K562 (cell line): ENCODE data around the gene CDC23. TPM values are rescaled to one million over a fixed set of nuclear protein-coding genes. Genes with fewer than 3 reads are reported as not detected.
A peak's percentile ranks its signal among the peaks of the same experiment; 100 is the strongest.

Source experiments
- ARID4B ChIP-seq: sonication (generic); formaldehyde crosslinking; IDR thresholded peaks from 2 replicates; pipeline ENCODE4 v1.8.0; 2022; ENCODE audit warnings: mild to moderate bottlenecking, missing genetic modification reagents
- BRD9 ChIP-seq: fragments of 450-650 bp; IDR thresholded peaks from 2 replicates; pipeline ENCODE4 v1.6.1; 2018; ENCODE audit warnings: low read depth; ENCODE audit not compliant: partially characterized antibody
- CHAMP1 ChIP-seq: fragments of 450-650 bp; IDR thresholded peaks from 2 replicates; pipeline ENCODE4 v1.6.1; 2016; ENCODE audit warnings: mild to moderate bottlenecking
- CREB5 ChIP-seq: fragments of 250-450 bp; sonication (Bioruptor Pico); IDR thresholded peaks from 2 replicates; pipeline ENCODE4 v1.5.0; 2020; ENCODE audit warnings: mild to moderate bottlenecking
- ELF4 ChIP-seq: fragments of 450-650 bp; formaldehyde crosslinking; IDR thresholded peaks from 2 replicates; pipeline ENCODE4 v1.4.0; 2022; ENCODE audit warnings: missing genetic modification characterization
- FOXJ3 ChIP-seq: sonication (generic); formaldehyde crosslinking; IDR thresholded peaks from 2 replicates; pipeline ENCODE4 v1.4.0; 2020; ENCODE audit warnings: mild to moderate bottlenecking, missing genetic modification reagents
- HNRNPLL ChIP-seq: fragments of 200-400 bp; formaldehyde crosslinking; IDR thresholded peaks from 2 replicates; pipeline ENCODE4 v1.6.1; 2017; ENCODE audit warnings: low read length, low read depth, mild to moderate bottlenecking; ENCODE audit not compliant: poor library complexity, severe bottlenecking
- MAX ChIP-seq: sonication (generic); formaldehyde crosslinking; IDR thresholded peaks from 2 replicates; pipeline ENCODE4 v1.9.0; 2022; ENCODE audit warnings: mild to moderate bottlenecking, missing genetic modification reagents
- MIER1 ChIP-seq: fragments of 450-650 bp; IDR thresholded peaks from 2 replicates; pipeline ENCODE4 v1.6.1; 2016; ENCODE audit warnings: antibody characterized with exemption, mild to moderate bottlenecking, low read depth
- NUFIP1 ChIP-seq: fragments of 450-650 bp; IDR thresholded peaks from 2 replicates; pipeline ENCODE4 v1.6.1; 2018; ENCODE audit not compliant: partially characterized antibody
- SIX5 ChIP-seq, 2 experiments: IDR thresholded peaks; 2 replicates each; pipeline ENCODE4 v1.6.1; 2011; ENCODE audit warnings: low read length in 2 of 2, borderline replicate concordance in 1 of 2, low read depth in 1 of 2, mild to moderate bottlenecking in 1 of 2, moderate library complexity in 1 of 2; ENCODE audit not compliant: insufficient read depth in 1 of 2
- TRIM25 ChIP-seq: fragments of 450-650 bp; IDR thresholded peaks from 2 replicates; pipeline ENCODE4 v1.7.0; 2016; ENCODE audit warnings: borderline replicate concordance
- ZFP91 ChIP-seq: sonication (generic); formaldehyde crosslinking; IDR thresholded peaks from 2 replicates; pipeline ENCODE4 v1.8.0; 2022; ENCODE audit warnings: mild to moderate bottlenecking, missing genetic modification reagents
- ZNF324 ChIP-seq: fragments of 250-450 bp; sonication (Bioruptor Pico); IDR thresholded peaks from 2 replicates; pipeline ENCODE4 v1.4.0; 2020; ENCODE audit warnings: mild to moderate bottlenecking
- polyA plus RNA-seq, 8 experiments: library from polyadenylated mRNA; depleted of rRNA in 4 of 8; stranded (reverse) in 5 of 8; unstranded in 3 of 8; fragments of >200 nt; fragmentation: Nextera tagmentation in 2 of 8; fragmentation: Illumina TruSeq in 1 of 8; extraction: Ambion mirVana in 2 of 8; extraction: Trizol in 1 of 8; gene quantifications; 2 replicates each; pipeline versions ENCODE4 v1.2.1 to v1.2.3, GENCODE V29; 2011 to 2014; ENCODE audit warnings: inconsistent platforms in 1 of 8, missing spikeins in 1 of 8
- total RNA-seq, 7 experiments: library from RNA; depleted of rRNA in 6 of 7; stranded (reverse); fragments of >200 nt in 6 of 7; fragmentation: Illumina TruSeq in 2 of 7; extraction: Trizol in 2 of 7; gene quantifications; 2 replicates each; pipeline versions ENCODE4 v1.2.1 to v1.2.3, GENCODE V29; 2011 to 2021; ENCODE audit warnings: low replicate concordance in 1 of 7

CDC23 gene
- total and polyA plus RNA-seq, 9 of the 15 experiments (the other 6 are each of a cell fraction or from before 2014, with no cell fraction given): 34.5 to 157 (median 65.5) TPM

GRCh38 chr5:138178516-138179276 lies 34.4 kb downstream of the CDC23 start, which contains the start of the genes BRD8 and KIF20A (continued):
- TF ChIP-seq ARID4B (peak; percentile 91), BRD9 (peak; percentile 79), ZFP91 (no peak), MAX (CRISPR knock-in tag) (peak; percentile 82), MIER1 (no peak), CHAMP1 (no peak), ELF4 (no peak), SIX5 (IDR thresholded peaks at IDR 0.05; ENCODE audit: borderline replicate concordance in 1 of 2, insufficient read depth in 1 of 2, low read depth in 1 of 2, low read length in 2 of 2) (peak; percentile 67 to 78; a peak in 3 of 4 replicates), NUFIP1 (no peak), TRIM25 (no peak), ZNF324 (CRISPR knock-in tag) (peak; percentile 25; the same call in 1 of the 2 replicates), CREB5 (CRISPR knock-in tag) (no peak), HNRNPLL (peak; percentile 66), FOXJ3 (CRISPR knock-in tag) (no peak)
